Measurements from ENCODE around the gene GC. TPM values are rescaled to one million over a fixed set of nuclear protein-coding genes. Genes with fewer than 3 reads are reported as not detected.

GC gene
- total RNA-seq, 4 donors from 2014 or later, result not detected

GRCh38 chr4:71785959-71786358 is 2.1 kb upstream of the GC start:
- intact Hi-C loops (cut with DNase I), result no loop called here
- no peak for TF ChIP-seq CTCF (IDR thresholded peaks at IDR 0.05)
- Histone ChIP-seq H3K27ac (no peak overlapping the region), H3K4me1 (no peaks in the 10 kb centered on the region), H3K9me3 (no peaks in the 10 kb centered on the region), H3K27me3 (no peaks in the 10 kb centered on the region), H3K36me3 (no peaks in the 10 kb centered on the region), H3K4me3 (no peak overlapping the region)
- DNase-seq, result no peak
- WGBS, 2 donors, result 31 to 43% methylated on average over 4 of the region's 4 CpGs

GRCh38 chr4:71784569-71785197 is 804 bp upstream of the GC start:
- intact Hi-C loops (cut with DNase I), result no loop called here
- Histone ChIP-seq H3K4me3 (no peak overlapping the region), H3K27me3 (no peaks in the 10 kb centered on the region), H3K36me3 (no peaks in the 10 kb centered on the region), H3K27ac (no peak overlapping the region), H3K4me1 (no peaks in the 10 kb centered on the region), H3K9me3 (no peaks in the 10 kb centered on the region)
- DNase-seq, result no peak
- TF ChIP-seq POLR2A (IDR thresholded peaks at IDR 0.05), result no peak
- no peak for TF ChIP-seq CTCF (IDR thresholded peaks at IDR 0.05)

GRCh38 chr4:71777891-71778290 is 6.0 kb downstream of the GC start:
- TF ChIP-seq CTCF (IDR thresholded peaks at IDR 0.05), result no peak
- no peak overlapping the region for H3K4me3 ChIP-seq
- no peaks in the 10 kb centered on the region for H3K9me3 ChIP-seq
- H3K27me3 ChIP-seq, result no peaks in the 10 kb centered on the region
- no peaks in the 10 kb centered on the region for H3K36me3 ChIP-seq
- intact Hi-C loops (cut with DNase I), result no loop called here
- no peaks in the 10 kb centered on the region for H3K4me1 ChIP-seq
- DNase-seq, result no peak
- H3K27ac ChIP-seq, result no peak overlapping the region

- intact Hi-C loops (cut with DNase I), result no loop called here
- no peak overlapping the region for H3K4me3 ChIP-seq
- H3K27ac ChIP-seq, result no peak overlapping the region
- 79% methylated on average over 2 of the region's 2 CpGs for WGBS, 2 donors
- H3K27me3 ChIP-seq, result no peaks in the 10 kb centered on the region
- no peaks in the 10 kb centered on the region for H3K4me1 ChIP-seq
- H3K36me3 ChIP-seq, result no peaks in the 10 kb centered on the region
- TF ChIP-seq POLR2A (IDR thresholded peaks at IDR 0.05) (no peak), CTCF (IDR thresholded peaks at IDR 0.05) (no peak)
- DNase-seq, result no peak
- no peaks in the 10 kb centered on the region for H3K9me3 ChIP-seq
Measured at GRCh38 chr4:71775449-71775848, 8.4 kb downstream of the GC start.

GRCh38 chr4:71774136-71774535 is 9.7 kb downstream of the GC start:
- no peak overlapping the region for H3K4me3 ChIP-seq
- WGBS, 2 donors, result 57 to 58% methylated on average over 3 of the region's 3 CpGs
- no peak for TF ChIP-seq CTCF (IDR thresholded peaks at IDR 0.05)
- TF ChIP-seq POLR2A (IDR thresholded peaks at IDR 0.05), result no peak
- intact Hi-C loops (cut with DNase I), result no loop called here
- no peaks in the 10 kb centered on the region for H3K9me3 ChIP-seq
- no peak overlapping the region for H3K27ac ChIP-seq
- no peaks in the 10 kb centered on the region for H3K27me3 ChIP-seq
- H3K4me1 ChIP-seq, result no peaks in the 10 kb centered on the region
- H3K36me3 ChIP-seq, result no peaks in the 10 kb centered on the region
- no peak for DNase-seq
